ENCODE results near the gene SIAH2. TPM values are rescaled to one million over a fixed set of nuclear protein-coding genes. Genes with fewer than 3 reads are reported as not detected.
A peak's percentile ranks its signal among the peaks of the same experiment; 100 is the strongest.

Gene SIAH2
- total RNA-seq, 4 donors from 2014 or later, result 21.4 to 42.6 (median 32.9) TPM

DNA sequence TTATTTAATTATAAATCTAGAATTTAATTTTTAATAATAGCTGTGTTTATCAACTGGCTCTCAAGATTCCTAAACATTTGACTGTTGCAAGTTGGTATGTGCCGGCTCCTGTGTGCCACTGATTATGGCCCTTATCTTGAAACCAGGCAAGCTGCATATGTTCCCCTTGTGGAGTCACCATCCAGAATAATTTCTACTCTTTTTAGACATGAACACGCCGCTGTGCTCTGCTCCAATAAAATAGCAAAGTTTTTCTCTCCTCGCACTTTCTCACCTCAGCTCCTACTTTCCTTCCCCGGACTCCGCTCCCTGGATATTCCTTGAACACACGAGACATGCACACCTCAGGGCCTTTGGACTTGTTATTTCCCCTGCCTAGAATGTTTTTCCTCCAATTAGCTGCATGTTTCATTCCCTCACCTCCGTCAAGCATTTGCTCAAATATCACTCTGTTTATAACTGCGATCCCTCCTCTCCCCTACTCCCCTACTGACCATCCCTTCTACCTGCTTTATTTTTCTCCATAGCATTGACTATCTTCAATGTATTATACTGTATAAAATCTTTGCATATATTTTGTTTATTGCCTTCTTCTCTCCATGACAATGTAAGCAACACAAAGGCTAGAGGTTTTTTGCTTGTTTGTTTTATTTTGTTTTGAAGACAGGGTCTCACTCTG is 33.1 kb downstream of the SIAH2 start:
- H3K27me3 ChIP-seq, result no peaks in the 10 kb centered on the region
- no peak overlapping the region for H3K27ac ChIP-seq
- no peak for DNase-seq

GRCh38 chr3:150727653-150728502 is 35.1 kb downstream of the SIAH2 start:
- DNase-seq, result peak in 1 of 3 donors; percentile 61
- no peaks in the 10 kb centered on the region for H3K9me3 ChIP-seq
- no peaks in the 10 kb centered on the region for H3K4me1 ChIP-seq
- peak overlapping the region in 1 of 4 donors; percentile 10 for H3K27ac ChIP-seq
- peak in 1 of 2 donors; percentile 38 for TF ChIP-seq POLR2A (IDR thresholded peaks at IDR 0.05)
- TF ChIP-seq, protein P1, sequence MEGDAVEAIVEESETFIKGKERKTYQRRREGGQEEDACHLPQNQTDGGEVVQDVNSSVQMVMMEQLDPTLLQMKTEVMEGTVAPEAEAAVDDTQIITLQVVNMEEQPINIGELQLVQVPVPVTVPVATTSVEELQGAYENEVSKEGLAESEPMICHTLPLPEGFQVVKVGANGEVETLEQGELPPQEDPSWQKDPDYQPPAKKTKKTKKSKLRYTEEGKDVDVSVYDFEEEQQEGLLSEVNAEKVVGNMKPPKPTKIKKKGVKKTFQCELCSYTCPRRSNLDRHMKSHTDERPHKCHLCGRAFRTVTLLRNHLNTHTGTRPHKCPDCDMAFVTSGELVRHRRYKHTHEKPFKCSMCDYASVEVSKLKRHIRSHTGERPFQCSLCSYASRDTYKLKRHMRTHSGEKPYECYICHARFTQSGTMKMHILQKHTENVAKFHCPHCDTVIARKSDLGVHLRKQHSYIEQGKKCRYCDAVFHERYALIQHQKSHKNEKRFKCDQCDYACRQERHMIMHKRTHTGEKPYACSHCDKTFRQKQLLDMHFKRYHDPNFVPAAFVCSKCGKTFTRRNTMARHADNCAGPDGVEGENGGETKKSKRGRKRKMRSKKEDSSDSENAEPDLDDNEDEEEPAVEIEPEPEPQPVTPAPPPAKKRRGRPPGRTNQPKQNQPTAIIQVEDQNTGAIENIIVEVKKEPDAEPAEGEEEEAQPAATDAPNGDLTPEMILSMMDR (IDR thresholded peaks at IDR 0.05), result no peak
- H3K36me3 ChIP-seq, result no peaks in the 10 kb centered on the region
- no peak overlapping the region for H3K4me3 ChIP-seq
- H3K27me3 ChIP-seq, result no peaks in the 10 kb centered on the region

More for the DNA sequence above, 33.1 kb downstream of the SIAH2 start:
- Histone ChIP-seq H3K9me3 (no peaks in the 10 kb centered on the region), H3K36me3 (no peaks in the 10 kb centered on the region), H3K4me3 (no peak overlapping the region), H3K4me1 (no peaks in the 10 kb centered on the region)
- TF ChIP-seq, protein P1 (IDR thresholded peaks at IDR 0.05), result no peak

DNA sequence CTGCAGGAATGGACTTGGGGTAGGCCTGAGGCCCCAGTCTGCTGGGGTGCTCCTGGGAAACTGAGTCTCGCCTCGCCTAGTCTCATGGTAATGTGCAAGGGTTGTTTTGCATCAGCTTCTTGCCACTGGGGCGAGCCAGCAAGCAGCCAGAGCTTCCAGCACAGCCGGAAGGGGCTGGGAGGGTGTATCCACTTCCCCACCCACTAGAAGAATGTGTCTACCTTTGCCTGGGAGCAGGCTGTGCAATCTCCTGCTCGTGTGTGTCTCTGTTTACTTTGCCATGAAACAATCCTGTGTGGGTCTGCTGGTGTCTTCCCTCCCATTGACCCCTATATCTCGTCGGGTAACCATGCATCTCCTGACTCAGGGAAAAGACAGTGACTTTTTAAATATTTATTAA is 37.4 kb downstream of the SIAH2 start:
- Histone ChIP-seq H3K4me1 (peaks cover 0 to 5% (median 0%) of the 10 kb centered on the region in 4 donors), H3K36me3 (no peaks in the 10 kb centered on the region), H3K4me3 (no peak overlapping the region), H3K27me3 (no peaks in the 10 kb centered on the region), H3K9me3 (no peaks in the 10 kb centered on the region), H3K27ac (no peak overlapping the region)
- no peak for TF ChIP-seq POLR2A (IDR thresholded peaks at IDR 0.05)
- TF ChIP-seq, protein P1 (IDR thresholded peaks at IDR 0.05), result peak in 3 of 6 experiments; percentile 7 to 22 (median 18)
- peak in 2 of 3 donors; percentile 66 to 71 for DNase-seq

DNA sequence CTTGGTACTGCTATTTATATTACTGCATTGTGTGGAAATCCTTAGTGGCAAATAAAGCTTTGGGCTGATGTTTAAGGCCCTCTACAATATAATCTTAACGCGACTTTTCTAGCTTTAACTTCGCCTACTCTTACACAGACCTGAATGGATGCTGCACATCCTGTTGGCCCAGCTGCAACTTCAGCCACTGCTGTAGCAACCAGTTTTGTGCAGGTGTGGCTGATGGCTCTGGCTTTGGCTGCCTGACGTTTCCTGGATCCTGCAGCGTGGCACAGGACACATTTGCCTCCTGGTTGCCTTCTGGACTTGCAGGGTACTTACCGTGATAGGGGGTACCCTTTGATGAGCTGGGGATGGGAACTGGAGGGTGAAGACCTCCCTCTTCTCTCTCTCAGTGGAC is 39.0 kb downstream of the SIAH2 start:
- peaks cover 0 to 5% (median 0%) of the 10 kb centered on the region in 4 donors for H3K4me1 ChIP-seq

DNA sequence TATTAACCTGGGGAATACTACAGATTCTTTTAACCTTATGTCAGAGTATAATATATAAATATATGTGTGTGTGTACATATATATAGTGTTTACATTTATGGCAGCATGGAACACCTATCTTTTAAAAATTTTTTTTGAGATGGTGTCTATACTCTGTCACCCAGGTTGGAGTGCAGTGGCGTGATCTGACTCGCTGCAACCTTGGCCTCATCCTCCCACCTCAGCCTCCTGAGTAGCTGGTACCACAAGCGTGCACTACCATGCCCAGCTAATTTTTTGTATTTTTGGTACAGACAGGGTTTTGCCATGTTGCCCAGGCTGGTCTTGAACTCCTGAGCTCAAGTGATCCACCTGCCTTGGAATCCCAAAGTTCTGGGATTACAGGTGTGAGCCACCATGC is 40.7 kb downstream of the SIAH2 start:
- Histone ChIP-seq H3K9me3 (no peaks in the 10 kb centered on the region), H3K4me3 (no peak overlapping the region), H3K4me1 (peaks cover 0 to 5% (median 0%) of the 10 kb centered on the region in 4 donors), H3K27me3 (no peaks in the 10 kb centered on the region), H3K27ac (no peak overlapping the region), H3K36me3 (no peaks in the 10 kb centered on the region)
- no peak for DNase-seq
- TF ChIP-seq, protein P1 (IDR thresholded peaks at IDR 0.05), result no peak
- no peak for TF ChIP-seq POLR2A (IDR thresholded peaks at IDR 0.05)

More for the DNA sequence above, 39.0 kb downstream of the SIAH2 start:
- Histone ChIP-seq H3K4me3 (no peak overlapping the region), H3K27ac (no peak overlapping the region), H3K36me3 (no peaks in the 10 kb centered on the region), H3K9me3 (no peaks in the 10 kb centered on the region), H3K27me3 (no peaks in the 10 kb centered on the region)
- DNase-seq, result no peak
- no peak for TF ChIP-seq POLR2A (IDR thresholded peaks at IDR 0.05)
- TF ChIP-seq, protein P1 (IDR thresholded peaks at IDR 0.05), result no peak

All from Peyer's patch (tissue), 4 donors.